C4-2B (cell line): ENCODE results near the gene RACK1.

Source experiments
- ZFX ChIP-seq: fragments of 450-650 bp; IDR thresholded peaks from 2 replicates; pipeline ENCODE4 v1.6.1; 2017
- TF ChIP-seq, protein P1 (sequence below): fragments of 450-650 bp; conservative IDR thresholded peaks from 2 replicates; pipeline ENCODE4 v1.5.1; 2017; ENCODE audit warnings: mild to moderate bottlenecking

GRCh38 chr5:181192337-181193046 is 51.2 kb downstream of the RACK1 start:
- TF ChIP-seq, protein P1, sequence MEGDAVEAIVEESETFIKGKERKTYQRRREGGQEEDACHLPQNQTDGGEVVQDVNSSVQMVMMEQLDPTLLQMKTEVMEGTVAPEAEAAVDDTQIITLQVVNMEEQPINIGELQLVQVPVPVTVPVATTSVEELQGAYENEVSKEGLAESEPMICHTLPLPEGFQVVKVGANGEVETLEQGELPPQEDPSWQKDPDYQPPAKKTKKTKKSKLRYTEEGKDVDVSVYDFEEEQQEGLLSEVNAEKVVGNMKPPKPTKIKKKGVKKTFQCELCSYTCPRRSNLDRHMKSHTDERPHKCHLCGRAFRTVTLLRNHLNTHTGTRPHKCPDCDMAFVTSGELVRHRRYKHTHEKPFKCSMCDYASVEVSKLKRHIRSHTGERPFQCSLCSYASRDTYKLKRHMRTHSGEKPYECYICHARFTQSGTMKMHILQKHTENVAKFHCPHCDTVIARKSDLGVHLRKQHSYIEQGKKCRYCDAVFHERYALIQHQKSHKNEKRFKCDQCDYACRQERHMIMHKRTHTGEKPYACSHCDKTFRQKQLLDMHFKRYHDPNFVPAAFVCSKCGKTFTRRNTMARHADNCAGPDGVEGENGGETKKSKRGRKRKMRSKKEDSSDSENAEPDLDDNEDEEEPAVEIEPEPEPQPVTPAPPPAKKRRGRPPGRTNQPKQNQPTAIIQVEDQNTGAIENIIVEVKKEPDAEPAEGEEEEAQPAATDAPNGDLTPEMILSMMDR = no peak
- peak; percentile 25; the same call in 1 of the 2 replicates for TF ChIP-seq ZFX
